H9 (cell line): Measurements from ENCODE around the gene CARD11. TPM values are rescaled to one million over a fixed set of nuclear protein-coding genes. Genes with fewer than 3 reads are reported as not detected.

ENCODE experiments used
- DNase-seq: peaks from one replicate; pipeline ENCODE4 v3.0.0-alpha.2; 2017
- H2AFZ ChIP-seq: one replicate; pipeline ENCODE4 v1.6.1; 2013; ENCODE audit warnings: mild to moderate bottlenecking, low read length, control low read depth, moderate library complexity
- H2AK5ac ChIP-seq: 2 replicates; pipeline ENCODE4 v1.6.1; 2013; ENCODE audit warnings: low read length, control low read depth, mixed read lengths; ENCODE audit not compliant: insufficient read length
- H2BK120ac ChIP-seq: one replicate; pipeline ENCODE4 v1.6.1; 2013; ENCODE audit warnings: low read depth, mild to moderate bottlenecking, low read length, control low read depth, inconsistent platforms; ENCODE audit not compliant: poor library complexity, severe bottlenecking
- H2BK12ac ChIP-seq: 2 replicates; pipeline ENCODE4 v1.6.1; 2013; ENCODE audit warnings: low read length, control low read depth, mixed read lengths, low read depth; ENCODE audit not compliant: insufficient read length
- H2BK15ac ChIP-seq: 2 replicates; pipeline ENCODE4 v1.6.1; 2013; ENCODE audit warnings: low read depth, low read length, control low read depth
- H2BK20ac ChIP-seq: one replicate; pipeline ENCODE4 v1.6.1; 2013; ENCODE audit warnings: low read depth, mild to moderate bottlenecking, low read length, control low read depth, inconsistent platforms; ENCODE audit not compliant: poor library complexity, severe bottlenecking
- H2BK5ac ChIP-seq: 2 replicates; pipeline ENCODE4 v1.6.1; 2013; ENCODE audit warnings: low read length, control low read depth, mixed read lengths; ENCODE audit not compliant: insufficient read length
- H3K14ac ChIP-seq: 2 replicates; pipeline ENCODE4 v1.6.1; 2013; ENCODE audit warnings: low read length, control low read depth; ENCODE audit not compliant: insufficient read depth
- H3K18ac ChIP-seq: 2 replicates; pipeline ENCODE4 v1.6.1; 2013; ENCODE audit warnings: low read depth, mild to moderate bottlenecking, mixed read lengths, low read length, control low read depth; ENCODE audit not compliant: insufficient read length
- H3K23ac ChIP-seq: 2 replicates; pipeline ENCODE4 v1.6.1; 2013; ENCODE audit warnings: low read length, control low read depth, mixed read lengths, low read depth; ENCODE audit not compliant: insufficient read length
- H3K23me2 ChIP-seq: 2 replicates; pipeline ENCODE4 v1.6.1; 2013; ENCODE audit warnings: low read depth, mild to moderate bottlenecking, mixed read lengths, low read length, control low read depth; ENCODE audit not compliant: insufficient read length, poor library complexity, severe bottlenecking
- H3K27ac ChIP-seq: 2 replicates; pipeline ENCODE4 v1.5.1; 2013; ENCODE audit warnings: low read length, control low read depth, mixed read lengths, low read depth; ENCODE audit not compliant: insufficient read length
- H3K27me3 ChIP-seq: 2 replicates; pipeline ENCODE4 v1.6.1; 2013; ENCODE audit warnings: low read length, control low read depth, inconsistent platforms; ENCODE audit not compliant: insufficient read depth
- H3K4ac ChIP-seq: 2 replicates; pipeline ENCODE4 v1.6.1; 2013; ENCODE audit warnings: low read depth, mild to moderate bottlenecking, control low read depth, inconsistent platforms, low read length, moderate library complexity
- H3K4me1 ChIP-seq: 2 replicates; pipeline ENCODE4 v1.6.1; 2013; ENCODE audit warnings: low read length, control low read depth, inconsistent platforms; ENCODE audit not compliant: insufficient read depth
- H3K4me2 ChIP-seq: 2 replicates; pipeline ENCODE4 v1.6.1; 2013; ENCODE audit warnings: low read length, control low read depth, mixed read lengths; ENCODE audit not compliant: insufficient read length, insufficient read depth
- H3K56ac ChIP-seq: 2 replicates; pipeline ENCODE4 v1.6.1; 2013; ENCODE audit warnings: low read depth, mild to moderate bottlenecking, mixed read lengths, low read length, control low read depth; ENCODE audit not compliant: insufficient read length
- H3K79me1 ChIP-seq: 2 replicates; pipeline ENCODE4 v1.6.1; 2013; ENCODE audit warnings: low read depth, mild to moderate bottlenecking, moderate library complexity, low read length, control low read depth, inconsistent platforms; ENCODE audit not compliant: insufficient read depth, poor library complexity, severe bottlenecking
- H3K79me2 ChIP-seq: 2 replicates; pipeline ENCODE4 v1.6.1; 2013; ENCODE audit warnings: low read length, control low read depth, inconsistent platforms; ENCODE audit not compliant: insufficient read depth
- H3K9ac ChIP-seq: 2 replicates; pipeline ENCODE4 v1.6.1; 2013; ENCODE audit warnings: low read length, control low read depth, mixed read lengths; ENCODE audit not compliant: insufficient read length; ENCODE audit errors: extremely low read depth
- H3K9me3 ChIP-seq: one replicate; pipeline ENCODE4 v1.6.1; 2013; ENCODE audit warnings: low read depth, low read length, inconsistent platforms; ENCODE audit not compliant: control insufficient read depth
- H3T11ph ChIP-seq: one replicate; pipeline ENCODE4 v1.6.1; 2013; ENCODE audit warnings: mild to moderate bottlenecking, low read length, control low read depth, inconsistent platforms
- H4K20me1 ChIP-seq: one replicate; pipeline ENCODE4 v1.6.1; 2013; ENCODE audit not compliant: control insufficient read depth, insufficient read length, insufficient read depth
- H4K5ac ChIP-seq: 2 replicates; pipeline ENCODE4 v1.6.1; 2013; ENCODE audit warnings: low read depth, mild to moderate bottlenecking, mixed read lengths, low read length, control low read depth; ENCODE audit not compliant: insufficient read length
- H4K8ac ChIP-seq: replicated peaks from 2 replicates; pipeline ENCODE4 v1.6.1; 2013; ENCODE audit warnings: low read length, control low read depth, mixed read lengths, low read depth; ENCODE audit not compliant: insufficient read length
- H4K91ac ChIP-seq: 2 replicates; pipeline ENCODE4 v1.6.1; 2013; ENCODE audit warnings: low read depth, mild to moderate bottlenecking, moderate library complexity, mixed read lengths, low read length, control low read depth; ENCODE audit not compliant: insufficient read length
- H3K27ac Mint-ChIP-seq, 3 experiments: 2 replicates in 2 of 3; 3 replicates in 1 of 3; pipeline ENCODE4 v1.8.0; 2020 to 2021; ENCODE audit warnings: mixed read lengths in 3 of 3, mild to moderate bottlenecking in 1 of 3, moderate library complexity in 1 of 3
- H3K27me3 Mint-ChIP-seq: 2 replicates; pipeline ENCODE4 v1.8.0; 2021; ENCODE audit warnings: low read depth, mild to moderate bottlenecking, moderate library complexity, mixed read lengths
- H3K36me3 Mint-ChIP-seq, 3 experiments: 2 replicates in 2 of 3; 3 replicates in 1 of 3; pipeline ENCODE4 v1.8.0; 2020 to 2021; ENCODE audit warnings: low read depth in 3 of 3, mixed read lengths in 3 of 3; ENCODE audit not compliant: insufficient read depth in 1 of 3
- H3K4me1 Mint-ChIP-seq, 2 experiments: 2 replicates each; pipeline ENCODE4 v1.8.0; 2020; ENCODE audit warnings: mixed read lengths in 2 of 2
- H3K4me3 Mint-ChIP-seq, 2 experiments: 2 replicates in 1 of 2; 3 replicates in 1 of 2; pipeline ENCODE4 v1.8.0; 2020 to 2021; ENCODE audit warnings: mild to moderate bottlenecking in 2 of 2, mixed read lengths in 2 of 2, moderate library complexity in 1 of 2
- H3K9me3 Mint-ChIP-seq, 2 experiments: 2 replicates in 1 of 2; 3 replicates in 1 of 2; pipeline ENCODE4 v1.8.0; 2020; ENCODE audit warnings: mild to moderate bottlenecking in 2 of 2, mixed read lengths in 2 of 2, moderate library complexity in 1 of 2
- CTCF ChIP-seq: fragments of 200-600 bp; sonication (generic); conservative IDR thresholded peaks from 3 replicates; pipeline ENCODE4 v1.8.0; 2021; ENCODE audit warnings: antibody characterized with exemption, mild to moderate bottlenecking
- WGBS: extraction: QIAGEN DNeasy Blood & Tissue Kit; methylation state at CpG from one replicate; pipeline ENCODE4 v1.1.7; 2013; ENCODE audit warnings: missing lambda C conversion rate, low lambda C conversion rate, mixed read lengths; ENCODE audit not compliant: insufficient read length; ENCODE audit errors: extremely low coverage; 5-methylcytosine and 5-hydroxymethylcytosine counted together
- total RNA-seq: library from RNA; stranded (reverse); gene quantifications from 2 replicates; pipeline ENCODE4 v1.2.1, GENCODE V29; 2021

The CARD11 gene
- total RNA-seq, 1 experiment from 2014 or later = 20.0 TPM

GRCh38 chr7:3037259-3037658 lies 6.4 kb downstream of the CARD11 start:
- TF ChIP-seq CTCF = no peak
- no peak overlapping the region for H3T11ph ChIP-seq
- no peak overlapping the region for H4K8ac ChIP-seq
- H3K9ac ChIP-seq = no peak overlapping the region
- no peak overlapping the region for H3K27ac Mint-ChIP-seq
- H3K27me3 Mint-ChIP-seq = no peaks in the 10 kb centered on the region
- H4K20me1 ChIP-seq = no peaks in the 10 kb centered on the region
- no peak overlapping the region for H2BK5ac ChIP-seq
- H3K27ac ChIP-seq = no peak overlapping the region
- H3K4me3 Mint-ChIP-seq = no peak overlapping the region
- no peaks in the 10 kb centered on the region for H3K23me2 ChIP-seq
- H2BK20ac ChIP-seq = no peak overlapping the region
- H3K9me3 ChIP-seq = no peaks in the 10 kb centered on the region
- H3K4ac ChIP-seq = no peak overlapping the region
- no peak overlapping the region for H3K18ac ChIP-seq
- no peak overlapping the region for H2BK12ac ChIP-seq
- H4K91ac ChIP-seq = no peak overlapping the region
- H2BK15ac ChIP-seq = no peak overlapping the region
- no peaks in the 10 kb centered on the region for H3K9me3 Mint-ChIP-seq
- H3K23ac ChIP-seq = no peak overlapping the region
- no peak overlapping the region for H3K14ac ChIP-seq
- H3K27me3 ChIP-seq = no peaks in the 10 kb centered on the region
- WGBS = no CpG with 5 or more reads among the region's 4 CpGs
- H3K4me1 ChIP-seq = no peaks in the 10 kb centered on the region
- H3K4me2 ChIP-seq = no peak overlapping the region
- H3K36me3 Mint-ChIP-seq = peaks cover 0 to 6% (median 0%) of the 10 kb centered on the region in 3 experiments; a peak in 2 of 7 replicates
- no peak for DNase-seq
- H2AFZ ChIP-seq = no peak overlapping the region
- H2BK120ac ChIP-seq = no peak overlapping the region
- peaks cover 6 to 13% of the 10 kb centered on the region in 2 experiments for H3K4me1 Mint-ChIP-seq
- H2AK5ac ChIP-seq = no peak overlapping the region
- no peak overlapping the region for H4K5ac ChIP-seq
- no peaks in the 10 kb centered on the region for H3K79me1 ChIP-seq
- peaks cover 3% of the 10 kb centered on the region; the same call in 1 of the 2 replicates for H3K79me2 ChIP-seq
- H3K56ac ChIP-seq = no peak overlapping the region
